Measurements from ENCODE around the gene POLD4. TPM values are rescaled to one million over a fixed set of nuclear protein-coding genes. Genes with fewer than 3 reads are reported as not detected.

The POLD4 gene
- total and polyA plus RNA-seq, 2 experiments from 2014 or later = 109 to 121 TPM

- H3F3A ChIP-seq (ENCODE audit: insufficient read depth) = no peaks in the 10 kb centered on the region
- H3K79me2 ChIP-seq (ENCODE audit: insufficient read depth) = peaks cover 28% of the 10 kb centered on the region
- 83 to 88% methylated on average over 6 of the region's 6 CpGs for WGBS, 2 experiments (ENCODE audit: low coverage in 1 of 2, low lambda C conversion rate in 2 of 2, missing lambda C conversion rate in 2 of 2)
- no peaks in the 10 kb centered on the region for H3K9me3 ChIP-seq (ENCODE audit: low read depth)
- H3K9me2 ChIP-seq (ENCODE audit: insufficient read depth) = no peaks in the 10 kb centered on the region
- H3K4me1 ChIP-seq (ENCODE audit: insufficient read depth) = peaks cover 8% of the 10 kb centered on the region
- no peaks in the 10 kb centered on the region for H4K20me1 ChIP-seq (ENCODE audit: insufficient read depth)
- no peak overlapping the region for H2AFZ ChIP-seq
- peaks cover 7% of the 10 kb centered on the region; the same call in 1 of the 2 replicates for H3K36me3 ChIP-seq (ENCODE audit: low read depth)
- H3K4me3 ChIP-seq = no peak overlapping the region
- H3K9ac ChIP-seq = no peak overlapping the region
- DNase-seq = no peak
- H3K27ac ChIP-seq = no peak overlapping the region
- no peak for TF ChIP-seq EZH2phosphoT487 (IDR thresholded peaks at IDR 0.05; ENCODE audit: insufficient read depth, low read depth)
- no peak for TF ChIP-seq EZH2 (IDR thresholded peaks at IDR 0.05; ENCODE audit: insufficient read depth, poor library complexity, severe bottlenecking)
- H3K27me3 ChIP-seq (replicated peaks; ENCODE audit: insufficient read depth) = no peaks in the 10 kb centered on the region
- in situ Hi-C loops (cut with MboI) = no loop called here
- no peak overlapping the region for H3K4me2 ChIP-seq (ENCODE audit: unreplicated experiment)
Observed at GRCh38 chr11:67397536-67397935, 44.2 kb upstream of the POLD4 start.

GRCh38 chr11:67396587-67397389, 43.4 kb upstream of the POLD4 start:
- Histone ChIP-seq H3K9me2 (ENCODE audit: insufficient read depth) (no peaks in the 10 kb centered on the region), H3K4me3 (no peak overlapping the region), H3K79me2 (ENCODE audit: insufficient read depth) (peaks cover 32% of the 10 kb centered on the region), H4K20me1 (ENCODE audit: insufficient read depth) (no peaks in the 10 kb centered on the region), H3K9me3 (ENCODE audit: low read depth) (no peaks in the 10 kb centered on the region), H3K27me3 (replicated peaks; ENCODE audit: insufficient read depth) (no peaks in the 10 kb centered on the region), H3K36me3 (ENCODE audit: low read depth) (peaks cover 7% of the 10 kb centered on the region; the same call in 1 of the 2 replicates), H3K9ac (no peak overlapping the region), H3F3A (ENCODE audit: insufficient read depth) (no peaks in the 10 kb centered on the region), H2AFZ (no peak overlapping the region), H3K27ac (no peak overlapping the region), H3K4me2 (ENCODE audit: unreplicated experiment) (no peak overlapping the region), H3K4me1 (ENCODE audit: insufficient read depth) (peaks cover 3% of the 10 kb centered on the region)
- TF ChIP-seq EZH2phosphoT487 (IDR thresholded peaks at IDR 0.05; ENCODE audit: insufficient read depth, low read depth) = no peak
- no peak for TF ChIP-seq EZH2 (IDR thresholded peaks at IDR 0.05; ENCODE audit: insufficient read depth, poor library complexity, severe bottlenecking)
- DNase-seq = no peak
- WGBS, 2 experiments (ENCODE audit: low coverage in 1 of 2, low lambda C conversion rate in 2 of 2, missing lambda C conversion rate in 2 of 2) = 69 to 71% methylated on average over 12 to 13 of the region's 13 CpGs
- in situ Hi-C loops (cut with MboI) = no loop called here

GRCh38 chr11:67396259-67396581, 42.9 kb upstream of the POLD4 start:
- Histone ChIP-seq H2AFZ (no peak overlapping the region), H3K9ac (no peak overlapping the region), H3K27me3 (replicated peaks; ENCODE audit: insufficient read depth) (no peaks in the 10 kb centered on the region), H3K9me2 (ENCODE audit: insufficient read depth) (no peaks in the 10 kb centered on the region), H3K4me2 (ENCODE audit: unreplicated experiment) (no peak overlapping the region), H3K79me2 (ENCODE audit: insufficient read depth) (peaks cover 33% of the 10 kb centered on the region), H3K4me3 (no peak overlapping the region), H3F3A (ENCODE audit: insufficient read depth) (no peaks in the 10 kb centered on the region), H4K20me1 (ENCODE audit: insufficient read depth) (no peaks in the 10 kb centered on the region), H3K36me3 (ENCODE audit: low read depth) (peaks cover 7% of the 10 kb centered on the region; the same call in 1 of the 2 replicates), H3K9me3 (ENCODE audit: low read depth) (no peaks in the 10 kb centered on the region), H3K4me1 (ENCODE audit: insufficient read depth) (peaks cover 3% of the 10 kb centered on the region), H3K27ac (no peak overlapping the region)
- WGBS, 2 experiments (ENCODE audit: low coverage in 1 of 2, low lambda C conversion rate in 2 of 2, missing lambda C conversion rate in 2 of 2) = 79 to 93% methylated on average over 7 of the region's 7 CpGs
- no peak for DNase-seq
- in situ Hi-C loops (cut with MboI) = no loop called here
- TF ChIP-seq EZH2phosphoT487 (IDR thresholded peaks at IDR 0.05; ENCODE audit: insufficient read depth, low read depth) = no peak

- H3F3A ChIP-seq (ENCODE audit: insufficient read depth) = no peaks in the 10 kb centered on the region
- H3K4me2 ChIP-seq (ENCODE audit: unreplicated experiment) = no peak overlapping the region
- no peak overlapping the region for H3K9ac ChIP-seq
- no peaks in the 10 kb centered on the region for H3K9me3 ChIP-seq (ENCODE audit: low read depth)
- H2AFZ ChIP-seq = no peak overlapping the region
- in situ Hi-C loops (cut with MboI) = no loop called here
- peaks cover 4% of the 10 kb centered on the region for H3K4me1 ChIP-seq (ENCODE audit: insufficient read depth)
- H3K36me3 ChIP-seq (ENCODE audit: low read depth) = peaks cover 7% of the 10 kb centered on the region; the same call in 1 of the 2 replicates
- TF ChIP-seq EZH2 (IDR thresholded peaks at IDR 0.05; ENCODE audit: insufficient read depth, poor library complexity, severe bottlenecking) = no peak
- no peak for TF ChIP-seq EZH2phosphoT487 (IDR thresholded peaks at IDR 0.05; ENCODE audit: insufficient read depth, low read depth)
- no peak overlapping the region for H3K27ac ChIP-seq
- H3K27me3 ChIP-seq (replicated peaks; ENCODE audit: insufficient read depth) = no peaks in the 10 kb centered on the region
- no peak for DNase-seq
- H3K4me3 ChIP-seq = no peak overlapping the region
- H3K79me2 ChIP-seq (ENCODE audit: insufficient read depth) = peaks cover 33% of the 10 kb centered on the region
- H3K9me2 ChIP-seq (ENCODE audit: insufficient read depth) = no peaks in the 10 kb centered on the region
- no peaks in the 10 kb centered on the region for H4K20me1 ChIP-seq (ENCODE audit: insufficient read depth)
- WGBS, 2 experiments (ENCODE audit: low coverage in 1 of 2, low lambda C conversion rate in 2 of 2, missing lambda C conversion rate in 2 of 2) = 87 to 91% methylated on average over 18 to 19 of the region's 19 CpGs
Observed at GRCh38 chr11:67395555-67396258, 42.4 kb upstream of the POLD4 start.

All from GM23248 (cell line).